A549 (cell line): Measurements from ENCODE around the gene ADGRF5. TPM values are rescaled to one million over a fixed set of nuclear protein-coding genes. Genes with fewer than 3 reads are reported as not detected.

Experiments
- ATAC-seq, 2 experiments: fragments of 200-7000 bp in 1 of 2; fragments of >200 bp in 1 of 2; cut with Nextera tagmentation in 1 of 2; cut with Tn5 transposase in 1 of 2; 3 replicates each; pipeline versions ENCODE4 v1.8.0 to v1.9.1; 2018 to 2020; ENCODE audit warnings: mild to moderate bottlenecking in 1 of 2, moderate library complexity in 1 of 2
- CTCF ChIA-PET: fragments of 300-600 bp; sonication (Branson Sonifier 250); formaldehyde crosslinking; extraction: SDS; loops from one replicate; lab custom pipeline; 2021; ENCODE audit warnings: antibody characterized with exemption, inconsistent platforms; lab: Yijun Ruan, JAX
- POLR2A ChIA-PET: fragments of 350-600 bp; formaldehyde crosslinking; extraction: SDS; loops from one replicate; lab custom pipeline; 2021; ENCODE audit warnings: antibody characterized with exemption, inconsistent platforms; lab: Yijun Ruan, JAX
- DNase-seq, 2 experiments: peaks; one replicate each; pipeline versions ENCODE4 v3.0.0 to v3.0.0-alpha.2; 2011 to 2016; ENCODE audit warnings: low read depth in 1 of 2, low spot score in 1 of 2
- FAIRE-seq: peaks from 2 replicates; lab custom pipeline; 2011; peaks lifted over from hg19 to GRCh38; lab: Jason Lieb, UNC
- H3K27ac ChIP-seq, 2 experiments: fragments of >200 bp; sonication (Bioruptor Twin); formaldehyde crosslinking; 3 replicates each; pipeline ENCODE4 v1.5.1; 2016 to 2017
- H3K4me1 ChIP-seq: fragments of >200 bp; sonication (Bioruptor Twin); formaldehyde crosslinking; 3 replicates; pipeline ENCODE4 v1.6.1; 2016
- H3K4me2 ChIP-seq: fragments of >200 bp; sonication (Bioruptor Twin); formaldehyde crosslinking; 3 replicates; pipeline ENCODE4 v1.6.1; 2016
- H3K4me3 ChIP-seq: fragments of >200 bp; sonication (Bioruptor Twin); formaldehyde crosslinking; 3 replicates; pipeline ENCODE4 v1.5.1; 2016
- H3K9me3 ChIP-seq: fragments of >200 bp; sonication (Bioruptor Twin); formaldehyde crosslinking; 3 replicates; pipeline ENCODE4 v1.6.1; 2016
- ATOH8 ChIP-seq: fragments of 250-450 bp; sonication (Bioruptor Pico); IDR thresholded peaks from 2 replicates; pipeline ENCODE4 v1.5.0; 2020; ENCODE audit warnings: low read depth, mild to moderate bottlenecking, moderate library complexity
- CBX8 ChIP-seq: fragments of 200-600 bp; sonication (generic); IDR thresholded peaks from 2 replicates; pipeline ENCODE4 v1.6.1; 2016
- CEBPB ChIP-seq, 2 experiments: fragments of >200 bp in 1 of 2; sonication (Bioruptor Twin) in 1 of 2; formaldehyde crosslinking in 1 of 2; IDR thresholded peaks; 2 replicates each; pipeline ENCODE4 v1.6.1; 2012 to 2016
- CHD4 ChIP-seq: fragments of 200-600 bp; sonication (generic); IDR thresholded peaks from 2 replicates; pipeline ENCODE4 v1.6.1; 2016; ENCODE audit warnings: antibody characterized with exemption, mild to moderate bottlenecking, borderline replicate concordance
- CTCF ChIP-seq: fragments of >200 bp; sonication (Bioruptor Twin); formaldehyde crosslinking; IDR thresholded peaks from 3 replicates; pipeline ENCODE4 v1.5.1; 2016
- E2F6 ChIP-seq: IDR thresholded peaks from 2 replicates; pipeline ENCODE4 v1.6.1; 2012; ENCODE audit warnings: low read depth, borderline replicate concordance
- EHF ChIP-seq: fragments of 250-450 bp; sonication (Bioruptor Pico); IDR thresholded peaks from 2 replicates; pipeline ENCODE4 v1.5.0; 2020; ENCODE audit warnings: mild to moderate bottlenecking
- EHMT2 ChIP-seq: fragments of 200-600 bp; sonication (generic); IDR thresholded peaks from 2 replicates; pipeline ENCODE4 v1.6.1; 2016; ENCODE audit warnings: antibody characterized with exemption, low read depth, mild to moderate bottlenecking, moderate library complexity
- EP300 ChIP-seq, 2 experiments: fragments of >200 bp; sonication (Bioruptor Twin); formaldehyde crosslinking; IDR thresholded peaks; 2 replicates in 1 of 2; 3 replicates in 1 of 2; pipeline ENCODE4 v1.6.1; 2016 to 2017
- FOSL2 ChIP-seq, 2 experiments: fragments of 450-650 bp in 1 of 2; fragments of >200 bp in 1 of 2; sonication (Bioruptor Twin) in 1 of 2; formaldehyde crosslinking; IDR thresholded peaks; 2 replicates each; pipeline versions ENCODE4 v1.5.0 to v1.6.1; 2016 to 2020; ENCODE audit warnings: mild to moderate bottlenecking in 1 of 2, moderate library complexity in 1 of 2
- FOXS1 ChIP-seq: fragments of 250-450 bp; sonication (Bioruptor Pico); IDR thresholded peaks from 2 replicates; pipeline ENCODE4 v1.5.0; 2020; ENCODE audit warnings: mild to moderate bottlenecking, moderate library complexity
- HOXB13 ChIP-seq: fragments of 250-450 bp; sonication (Bioruptor Pico); IDR thresholded peaks from 2 replicates; pipeline ENCODE4 v1.5.0; 2020; ENCODE audit warnings: low read depth, mild to moderate bottlenecking, moderate library complexity
- HOXB5 ChIP-seq: fragments of 250-450 bp; sonication (Bioruptor Pico); IDR thresholded peaks from 2 replicates; pipeline ENCODE4 v1.5.0; 2020; ENCODE audit warnings: mild to moderate bottlenecking, moderate library complexity
- KDM1A ChIP-seq: fragments of 200-600 bp; sonication (generic); IDR thresholded peaks from 2 replicates; pipeline ENCODE4 v1.6.1; 2016; ENCODE audit warnings: low read depth, mild to moderate bottlenecking
- MYC ChIP-seq: IDR thresholded peaks from 2 replicates; pipeline ENCODE4 v1.6.1; 2012; ENCODE audit warnings: mild to moderate bottlenecking, inconsistent platforms, low read length, improper control_type of control experiment, borderline replicate concordance
- NR3C1 ChIP-seq: fragments of >200 bp; sonication (Bioruptor Twin); formaldehyde crosslinking; IDR thresholded peaks from 3 replicates; pipeline ENCODE4 v1.6.1; 2017
- PBX3 ChIP-seq: IDR thresholded peaks from 2 replicates; pipeline ENCODE4 v1.6.1; 2012
- PHF8 ChIP-seq: fragments of 200-600 bp; sonication (generic); IDR thresholded peaks from 2 replicates; pipeline ENCODE4 v1.6.1; 2016; ENCODE audit warnings: low read depth, mild to moderate bottlenecking, antibody characterized with exemption, moderate library complexity, borderline replicate concordance
- POLR2A ChIP-seq: IDR thresholded peaks from 2 replicates; pipeline ENCODE4 v1.6.1; 2012; ENCODE audit warnings: mild to moderate bottlenecking, low read length
- RARB ChIP-seq: fragments of 250-450 bp; sonication (Bioruptor Pico); IDR thresholded peaks from 2 replicates; pipeline ENCODE4 v1.8.0; 2021; ENCODE audit warnings: mild to moderate bottlenecking, moderate library complexity
- SMC3 ChIP-seq: fragments of >200 bp; sonication (Bioruptor Twin); formaldehyde crosslinking; IDR thresholded peaks from 3 replicates; pipeline ENCODE4 v1.6.1; 2018; ENCODE audit warnings: inconsistent platforms
- SREBF2 ChIP-seq: fragments of 450-650 bp; IDR thresholded peaks from 2 replicates; pipeline ENCODE4 v1.6.1; 2014; ENCODE audit warnings: mild to moderate bottlenecking, moderate library complexity
- TP53 ChIP-seq: fragments of 250-450 bp; sonication (Bioruptor Pico); IDR thresholded peaks from 2 replicates; pipeline ENCODE4 v1.5.0; 2021; ENCODE audit warnings: mild to moderate bottlenecking, moderate library complexity
- USF2 ChIP-seq: fragments of 450-650 bp; IDR thresholded peaks from 2 replicates; pipeline ENCODE4 v1.6.1; 2014; ENCODE audit warnings: antibody characterized with exemption
- WGBS: methylation state at CpG from one replicate; pipeline ENCODE4 v1.1.6; 2017; ENCODE audit errors: missing lambda C conversion rate; 5-methylcytosine and 5-hydroxymethylcytosine counted together
- polyA plus RNA-seq, 4 experiments: library from polyadenylated mRNA; depleted of rRNA in 3 of 4; stranded (reverse); fragments of >200 nt; fragmentation: RNase III in 1 of 4; extraction: RNeasy Plus Mini Kit Qiagen cat#74134 plus additional on column Dnase treatment in 1 of 4; gene quantifications; 2 replicates in 3 of 4; 3 replicates in 1 of 4; pipeline ENCODE4 v1.2.3, GENCODE V29; 2011 to 2017
- TF ChIP-seq, protein P1 (sequence below): fragments of 150-350 bp; IDR thresholded peaks from 2 replicates; pipeline ENCODE4 v1.6.1; 2014; ENCODE audit warnings: low read depth, mild to moderate bottlenecking, low read length

ADGRF5 gene
- polyA plus RNA-seq, 2 of the 4 experiments (the other 2 are of a cell fraction) = not detected

DNA sequence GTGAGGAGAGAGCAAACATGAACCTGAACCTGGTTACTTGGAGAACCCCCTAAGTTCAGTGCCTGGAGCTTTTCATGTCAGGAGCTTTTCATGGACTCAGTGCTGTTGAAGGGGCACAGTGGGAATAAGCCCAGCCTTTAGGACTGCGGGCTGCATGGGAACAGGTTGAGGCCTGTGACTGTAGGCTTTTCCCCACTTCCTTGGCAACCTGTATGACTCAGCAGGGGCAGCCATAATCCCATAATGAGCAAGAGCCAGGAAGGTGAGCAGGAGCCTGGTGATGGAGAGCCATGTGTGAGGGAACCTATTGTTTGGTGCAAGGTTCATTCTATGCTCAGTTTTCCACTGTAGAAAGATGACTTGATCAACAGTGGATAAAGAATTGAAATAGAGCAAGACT, 105.1 kb downstream of the ADGRF5 start (continued):
- TF ChIP-seq PHF8 = no peak
- no peak for TF ChIP-seq SMC3
- no peak for TF ChIP-seq CHD4

DNA sequence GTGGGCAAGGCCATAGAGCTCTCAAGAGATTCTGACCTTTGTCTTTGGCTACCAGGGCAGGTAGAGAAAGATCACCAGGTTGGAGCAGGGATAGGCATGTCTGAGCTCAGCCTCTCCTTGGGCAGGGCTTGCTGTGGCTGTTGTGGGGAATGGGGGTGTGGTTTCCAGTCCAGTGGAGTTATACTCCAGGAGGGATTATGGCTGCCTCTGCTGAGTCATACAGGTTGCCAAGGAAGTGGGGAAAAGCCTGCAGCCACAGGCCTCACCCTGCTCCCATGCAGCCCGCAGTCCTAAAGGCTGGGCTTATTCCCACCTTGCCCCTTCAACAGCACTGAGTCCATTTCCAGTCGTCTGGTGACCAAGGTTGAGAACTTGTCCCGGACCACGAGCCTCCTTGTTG, 106.6 kb downstream of the ADGRF5 start:
- Histone ChIP-seq H3K9me3 (no peaks in the 10 kb centered on the region), H3K4me1 (no peaks in the 10 kb centered on the region), H3K27ac (no peak overlapping the region), H3K4me2 (no peak overlapping the region), H3K4me3 (no peak overlapping the region)
- no peak for DNase-seq
- no peak for ATAC-seq
- no peak for FAIRE-seq
- 14% methylated on average over 3 of the region's 4 CpGs for WGBS
- CTCF ChIA-PET = no interaction called here
- TF ChIP-seq RARB (CRISPR knock-in tag) (no peak), EHMT2 (no peak), EP300 (IDR thresholded peaks at IDR 0.05) (no peak), FOXS1 (CRISPR knock-in tag) (no peak), SREBF2 (no peak), PBX3 (no peak), NR3C1 (no peak), E2F6 (no peak), EHF (CRISPR knock-in tag) (no peak), POLR2A (no peak), KDM1A (no peak), HOXB13 (CRISPR knock-in tag) (no peak), SMC3 (no peak), CEBPB (IDR thresholded peaks at IDR 0.05) (no peak), FOSL2 (IDR thresholded peaks at IDR 0.05) (no peak), FOSL2 (CRISPR knock-in tag; IDR thresholded peaks at IDR 0.05) (no peak), CTCF (no peak), HOXB5 (CRISPR knock-in tag) (no peak), USF2 (no peak), TP53 (CRISPR knock-in tag) (no peak)
- POLR2A ChIA-PET = no interaction called here

GRCh38 chr6:46808806-46809205, 112.9 kb downstream of the ADGRF5 start:
- H3K9me3 ChIP-seq = no peaks in the 10 kb centered on the region
- DNase-seq (no peak), FAIRE-seq (no peak), ATAC-seq (no peak)
- CTCF ChIA-PET = no interaction called here
- WGBS = 44% methylated on average over 1 of the region's 1 CpG
- no peak overlapping the region for H3K4me2 ChIP-seq
- no peaks in the 10 kb centered on the region for H3K4me1 ChIP-seq
- POLR2A ChIA-PET = no interaction called here
- H3K4me3 ChIP-seq = no peak overlapping the region
- no peak overlapping the region for H3K27ac ChIP-seq
- TF ChIP-seq RARB (CRISPR knock-in tag) (no peak), HOXB5 (CRISPR knock-in tag) (no peak), FOSL2 (IDR thresholded peaks at IDR 0.05) (no peak), FOSL2 (CRISPR knock-in tag; IDR thresholded peaks at IDR 0.05) (no peak), CBX8 (no peak), CEBPB (IDR thresholded peaks at IDR 0.05) (no peak), MYC (no peak), USF2 (no peak), NR3C1 (no peak), ATOH8 (CRISPR knock-in tag) (no peak)
- TF ChIP-seq, protein P1, sequence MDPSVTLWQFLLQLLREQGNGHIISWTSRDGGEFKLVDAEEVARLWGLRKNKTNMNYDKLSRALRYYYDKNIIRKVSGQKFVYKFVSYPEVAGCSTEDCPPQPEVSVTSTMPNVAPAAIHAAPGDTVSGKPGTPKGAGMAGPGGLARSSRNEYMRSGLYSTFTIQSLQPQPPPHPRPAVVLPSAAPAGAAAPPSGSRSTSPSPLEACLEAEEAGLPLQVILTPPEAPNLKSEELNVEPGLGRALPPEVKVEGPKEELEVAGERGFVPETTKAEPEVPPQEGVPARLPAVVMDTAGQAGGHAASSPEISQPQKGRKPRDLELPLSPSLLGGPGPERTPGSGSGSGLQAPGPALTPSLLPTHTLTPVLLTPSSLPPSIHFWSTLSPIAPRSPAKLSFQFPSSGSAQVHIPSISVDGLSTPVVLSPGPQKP = no peak
